GM23338 (cell line): Measurements from ENCODE around the gene CHST11. TPM values are rescaled to one million over a fixed set of nuclear protein-coding genes. Genes with fewer than 3 reads are reported as not detected.

Experiments
- ATAC-seq: fragments of 200-7000 bp; cut with Tn5 transposase; 3 replicates; pipeline ENCODE4 v1.9.1; 2020
- DNase-seq: peaks from one replicate; pipeline ENCODE4 v3.0.0-alpha.2; 2015; ENCODE audit warnings: low spot score
- H2AFZ ChIP-seq: fragments of 200-600 bp; sonication (generic); 2 replicates; pipeline ENCODE4 v1.8.0; 2016; ENCODE audit warnings: antibody characterized with exemption, mild to moderate bottlenecking, moderate library complexity
- H3F3A ChIP-seq: fragments of 200-600 bp; sonication (generic); replicated peaks from 2 replicates; pipeline ENCODE4 v1.8.0; 2017; ENCODE audit warnings: antibody characterized with exemption, mixed run types, low read depth
- H3K27ac ChIP-seq: fragments of 200-600 bp; sonication (generic); 2 replicates; pipeline ENCODE4 v1.6.1; 2016; ENCODE audit warnings: low read depth
- H3K27me3 ChIP-seq: fragments of 200-600 bp; sonication (generic); 2 replicates; pipeline ENCODE4 v1.8.0; 2016; ENCODE audit warnings: mild to moderate bottlenecking, mixed run types, moderate library complexity; ENCODE audit not compliant: insufficient read depth
- H3K36me3 ChIP-seq: fragments of 200-600 bp; sonication (generic); 2 replicates; pipeline ENCODE4 v1.8.0; 2016; ENCODE audit warnings: mild to moderate bottlenecking; ENCODE audit not compliant: insufficient read depth
- H3K4me1 ChIP-seq: fragments of 200-600 bp; sonication (generic); 2 replicates; pipeline ENCODE4 v1.8.0; 2016; ENCODE audit warnings: mild to moderate bottlenecking, moderate library complexity; ENCODE audit not compliant: insufficient read depth
- H3K4me2 ChIP-seq: fragments of 200-600 bp; sonication (generic); 2 replicates; pipeline ENCODE4 v1.7.1; 2017; ENCODE audit warnings: mixed run types
- H3K4me3 ChIP-seq: fragments of 200-600 bp; sonication (generic); 2 replicates; pipeline ENCODE4 v1.6.1; 2016; ENCODE audit warnings: mixed run types
- H3K79me2 ChIP-seq: fragments of 200-600 bp; sonication (generic); replicated peaks from 2 replicates; pipeline ENCODE4 v1.8.0; 2017; ENCODE audit warnings: mild to moderate bottlenecking; ENCODE audit not compliant: insufficient read depth
- H3K9me2 ChIP-seq: fragments of 200-600 bp; sonication (generic); 2 replicates; pipeline ENCODE4 v1.8.0; 2017; ENCODE audit not compliant: insufficient read depth
- H4K20me1 ChIP-seq: fragments of 200-600 bp; sonication (generic); replicated peaks from 2 replicates; pipeline ENCODE4 v1.8.0; 2017; ENCODE audit warnings: mild to moderate bottlenecking; ENCODE audit not compliant: insufficient read depth
- H3K27ac Mint-ChIP-seq: 2 replicates; pipeline ENCODE4 v1.8.0; 2020; ENCODE audit warnings: inconsistent platforms, mild to moderate bottlenecking, moderate library complexity, mixed read lengths
- H3K27me3 Mint-ChIP-seq: 3 replicates; pipeline ENCODE4 v1.8.0; 2022; ENCODE audit warnings: low read depth, mild to moderate bottlenecking, moderate library complexity, mixed read lengths, inconsistent platforms; ENCODE audit not compliant: insufficient read depth, poor library complexity
- H3K36me3 Mint-ChIP-seq: 3 replicates; pipeline ENCODE4 v1.8.0; 2021; ENCODE audit warnings: low read depth, mild to moderate bottlenecking, inconsistent platforms, moderate library complexity, mixed read lengths
- H3K4me1 Mint-ChIP-seq: 3 replicates; pipeline ENCODE4 v1.8.0; 2020; ENCODE audit warnings: mild to moderate bottlenecking, inconsistent platforms, mixed read lengths
- H3K4me3 Mint-ChIP-seq: 3 replicates; pipeline ENCODE4 v1.8.0; 2021; ENCODE audit warnings: moderate library complexity, mild to moderate bottlenecking, inconsistent platforms, mixed read lengths
- H3K9me3 Mint-ChIP-seq: 3 replicates; pipeline ENCODE4 v1.8.0; 2020; ENCODE audit warnings: moderate library complexity, mild to moderate bottlenecking, inconsistent platforms, mixed read lengths
- CREB1 ChIP-seq: fragments of 250-450 bp; sonication (Bioruptor Pico); IDR thresholded peaks from 2 replicates; pipeline ENCODE4 v1.5.0; 2020; ENCODE audit warnings: low read depth, mild to moderate bottlenecking, moderate library complexity
- CTCF ChIP-seq, 2 experiments: fragments of 200-600 bp in 1 of 2; sonication (generic) in 1 of 2; conservative IDR thresholded peaks; 2 replicates each; pipeline versions ENCODE4 v1.5.1 to v1.6.1; 2016 to 2017; ENCODE audit warnings: antibody characterized with exemption in 2 of 2, low read depth in 2 of 2, mild to moderate bottlenecking in 2 of 2, moderate library complexity in 1 of 2
- ETS1 ChIP-seq: IDR thresholded peaks from 2 replicates; pipeline ENCODE4 v1.6.1; 2016; ENCODE audit warnings: antibody characterized with exemption
- EZH2phosphoT487 ChIP-seq: fragments of 200-600 bp; sonication (generic); IDR thresholded peaks from one replicate; pipeline ENCODE4 v1.8.1; 2018; ENCODE audit warnings: antibody characterized with exemption; ENCODE audit not compliant: unreplicated experiment
- JUNB ChIP-seq: IDR thresholded peaks from one replicate; pipeline ENCODE4 v1.6.1; 2016; ENCODE audit warnings: antibody characterized with exemption; ENCODE audit not compliant: unreplicated experiment
- NANOG ChIP-seq: IDR thresholded peaks from 2 replicates; pipeline ENCODE4 v1.6.1; 2016; ENCODE audit warnings: antibody characterized with exemption, borderline replicate concordance
- POLR2AphosphoS5 ChIP-seq: IDR thresholded peaks from 2 replicates; pipeline ENCODE4 v1.6.1; 2016; ENCODE audit warnings: antibody characterized with exemption, low read depth
- REST ChIP-seq: IDR thresholded peaks from one replicate; pipeline ENCODE4 v1.6.1; 2018; ENCODE audit warnings: antibody characterized with exemption; ENCODE audit not compliant: unreplicated experiment
- STAT1 ChIP-seq: IDR thresholded peaks from one replicate; pipeline ENCODE4 v1.6.1; 2016; ENCODE audit warnings: antibody characterized with exemption; ENCODE audit not compliant: unreplicated experiment
- ZNF331 ChIP-seq: fragments of 250-450 bp; sonication (Bioruptor Pico); IDR thresholded peaks from 2 replicates; pipeline ENCODE4 v1.5.0; 2020; ENCODE audit warnings: low read depth, mild to moderate bottlenecking, moderate library complexity
- polyA plus RNA-seq: library from polyadenylated mRNA; unstranded; fragments of >200 nt; fragmentation: Nextera tagmentation; extraction: Ambion mirVana; gene quantifications from 2 replicates; pipeline ENCODE4 v1.2.1, GENCODE V29; 2016
- total RNA-seq: library from RNA; depleted of rRNA; stranded (reverse); fragments of >200 nt; shearing (Covaris generic); gene quantifications from 2 replicates; pipeline ENCODE4 v1.2.3, GENCODE V29; 2014

The CHST11 gene
- total and polyA plus RNA-seq, 2 experiments from 2014 or later, result 7.7 to 25.7 TPM

- Histone ChIP-seq H3K27ac (no peak overlapping the region), H3K36me3 (no peaks in the 10 kb centered on the region), H4K20me1 (peaks cover 13% of the 10 kb centered on the region; the same call in 1 of the 2 replicates), H3K4me2 (no peak overlapping the region), H3K9me2 (no peaks in the 10 kb centered on the region), H3K4me3 (no peak overlapping the region), H3K79me2 (peaks cover 8% of the 10 kb centered on the region), H3K4me1 (no peaks in the 10 kb centered on the region), H3F3A (no peaks in the 10 kb centered on the region), H3K27me3 (no peaks in the 10 kb centered on the region), H2AFZ (no peak overlapping the region)
- Mint-ChIP-seq H3K27ac (no peak overlapping the region), H3K36me3 (no peaks in the 10 kb centered on the region), H3K9me3 (no peaks in the 10 kb centered on the region), H3K4me1 (peaks cover 10% of the 10 kb centered on the region; the same call in 2 of the 3 replicates), H3K27me3 (no peaks in the 10 kb centered on the region), H3K4me3 (no peak overlapping the region)
- no peak for TF ChIP-seq NANOG
- no peak for TF ChIP-seq CTCF (conservative IDR thresholded peaks at IDR 0.05; ENCODE audit: low read depth in 2 of 2)
- TF ChIP-seq POLR2AphosphoS5, result no peak
- no peak for TF ChIP-seq ZNF331 (CRISPR knock-in tag)
- TF ChIP-seq REST, result no peak
- TF ChIP-seq JUNB, result no peak
- TF ChIP-seq ETS1, result no peak
- TF ChIP-seq EZH2phosphoT487, result no peak
- no peak for TF ChIP-seq CREB1 (CRISPR knock-in tag)
- no peak for DNase-seq
- no peak for ATAC-seq
These were observed 37.5 kb downstream of the CHST11 start for GRCh38 chr12:104494137-104494792.

GRCh38 chr12:104494793-104495158 lies 38.0 kb downstream of the CHST11 start:
- H3K4me2 ChIP-seq, result no peak overlapping the region
- TF ChIP-seq STAT1, result no peak

More at GRCh38 chr12:104494793-104495158, 38.0 kb downstream of the CHST11 start:
- Histone ChIP-seq H3K36me3 (no peaks in the 10 kb centered on the region), H4K20me1 (peaks cover 13% of the 10 kb centered on the region; the same call in 1 of the 2 replicates), H3K27me3 (no peaks in the 10 kb centered on the region), H3K27ac (no peak overlapping the region), H3K4me1 (0 out of 2 replicates have a peak, but pooled peaks cover 3% of the 10 kb centered on the region), H3F3A (no peaks in the 10 kb centered on the region), H3K4me3 (no peak overlapping the region), H2AFZ (no peak overlapping the region), H3K79me2 (peaks cover 8% of the 10 kb centered on the region), H3K9me2 (no peaks in the 10 kb centered on the region)
- ATAC-seq (no peak), DNase-seq (no peak)
- Mint-ChIP-seq H3K27me3 (no peaks in the 10 kb centered on the region), H3K4me3 (no peak overlapping the region), H3K36me3 (no peaks in the 10 kb centered on the region), H3K27ac (no peak overlapping the region), H3K9me3 (no peaks in the 10 kb centered on the region), H3K4me1 (peaks cover 15% of the 10 kb centered on the region)
